ENCODE data around the gene POU2AF1. TPM values are rescaled to one million over a fixed set of nuclear protein-coding genes. Genes with fewer than 3 reads are reported as not detected.

The POU2AF1 gene
- total RNA-seq, 2 experiments from 2014 or later: 26.9 to 28.3 TPM

DNA sequence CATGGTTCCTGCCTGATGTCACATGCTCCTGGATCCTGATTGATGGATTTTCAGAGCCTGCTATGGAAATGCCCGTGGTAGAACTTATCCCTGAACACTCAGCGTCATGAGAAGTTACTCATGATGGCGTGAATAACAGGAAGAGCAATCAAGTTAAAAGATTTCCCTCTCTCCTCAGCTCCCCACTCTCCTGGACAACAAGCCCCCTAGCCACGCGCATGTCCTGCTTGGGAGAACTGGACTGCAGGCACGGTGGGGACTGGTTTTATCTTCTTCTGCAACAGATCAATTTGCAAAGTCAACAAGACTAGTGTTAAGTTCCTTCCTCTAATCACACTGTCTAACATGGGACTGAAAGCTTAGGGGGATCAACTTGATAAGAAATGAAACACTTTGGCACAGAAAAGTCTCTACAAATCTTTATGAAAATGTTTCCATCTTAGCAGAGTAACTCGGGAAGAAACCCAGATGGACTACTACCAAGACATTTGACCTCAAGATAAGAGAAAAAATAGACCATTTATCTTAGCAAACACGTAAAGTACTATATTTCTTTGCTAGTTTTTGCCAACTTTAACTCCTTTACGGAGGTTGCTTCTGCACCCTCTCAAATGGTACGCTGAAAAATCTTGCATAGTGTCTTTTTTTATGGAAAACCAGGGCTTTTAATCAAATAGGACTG lies 27.6 kb downstream of the POU2AF1 start:
- DNase-seq: no peak
- H3K27me3 Mint-ChIP-seq: peaks cover 2% of the 10 kb centered on the region
- no peak overlapping the region for H3K4me3 Mint-ChIP-seq
- no peaks in the 10 kb centered on the region for H3K4me1 Mint-ChIP-seq (ENCODE audit: low read depth)
- no peaks in the 10 kb centered on the region for H3K9me3 Mint-ChIP-seq
- intact Hi-C loops (cut with micrococcal nuclease): loop anchor here (10.0 kb wide), 1 partner anchor 67 kb away; no protein-coding TSS in a partner anchor
- H3K27ac Mint-ChIP-seq: no peak overlapping the region
- H3K36me3 Mint-ChIP-seq: no peaks in the 10 kb centered on the region
- ChIA-PET CTCF (interaction anchor here (0.9 kb wide), 1 partner anchor 77 kb away, joined by 3 read pairs; no protein-coding TSS in a partner anchor), POLR2A (no interaction called here)

DNA sequence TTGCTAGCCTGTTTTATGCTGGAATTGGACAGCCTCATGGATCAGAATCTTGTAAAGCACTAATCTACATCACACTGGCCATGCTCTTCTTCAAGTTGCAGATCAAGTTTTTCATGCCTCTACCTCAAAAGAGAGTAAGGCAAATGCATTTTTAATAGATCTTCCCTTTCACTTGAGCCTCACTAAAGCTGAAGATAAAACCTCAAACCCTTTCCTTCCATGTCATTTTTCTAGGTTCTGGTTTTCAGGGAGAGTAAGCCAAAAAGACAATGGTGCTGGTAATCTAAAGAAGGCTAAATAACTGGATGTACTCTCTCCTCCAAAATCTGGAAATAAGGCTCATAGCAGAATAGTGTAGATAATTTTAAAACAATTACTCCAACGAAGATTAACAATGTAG lies 28.3 kb downstream of the POU2AF1 start:
- Mint-ChIP-seq H3K27me3 (peaks cover 2% of the 10 kb centered on the region), H3K4me3 (no peak overlapping the region), H3K9me3 (no peaks in the 10 kb centered on the region), H3K36me3 (no peaks in the 10 kb centered on the region), H3K27ac (no peak overlapping the region), H3K4me1 (ENCODE audit: low read depth) (no peaks in the 10 kb centered on the region)
- no peak for DNase-seq
- CTCF ChIA-PET: interaction anchor here (1.2 kb wide), 1 partner anchor 78 kb away, joined by 5 read pairs; no protein-coding TSS in a partner anchor
- POLR2A ChIA-PET: no interaction called here
- intact Hi-C loops (cut with micrococcal nuclease): loop anchor here (10.0 kb wide), 1 partner anchor 66 kb away; no protein-coding TSS in a partner anchor

DNA sequence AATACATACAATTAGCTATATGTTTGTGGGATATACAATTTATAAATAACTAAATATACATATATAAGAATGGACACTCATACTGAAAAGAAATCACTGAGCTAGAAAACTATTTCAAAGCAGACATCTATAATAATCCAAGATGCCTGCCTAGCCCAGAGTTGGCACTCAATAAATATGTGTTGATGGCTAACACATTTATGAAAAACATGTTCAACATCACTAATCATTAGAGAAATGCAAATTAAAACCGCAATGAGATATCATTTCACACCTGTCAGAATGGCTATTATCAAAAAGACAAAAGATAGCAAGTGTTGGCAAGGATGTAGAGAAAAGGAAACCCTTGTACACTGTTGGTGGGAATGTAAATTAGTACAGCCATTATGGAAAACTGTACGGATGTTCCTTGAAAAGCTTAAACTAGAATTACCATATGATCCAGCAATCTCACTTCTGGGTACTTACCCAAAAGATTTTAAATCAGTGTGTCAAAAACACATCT lies 29.8 kb downstream of the POU2AF1 start:
- Mint-ChIP-seq H3K4me3 (no peak overlapping the region), H3K4me1 (ENCODE audit: low read depth) (no peaks in the 10 kb centered on the region), H3K36me3 (no peaks in the 10 kb centered on the region), H3K27me3 (peaks cover 2% of the 10 kb centered on the region), H3K9me3 (no peaks in the 10 kb centered on the region), H3K27ac (no peak overlapping the region)
- intact Hi-C loops (cut with micrococcal nuclease): no loop called here
- POLR2A ChIA-PET: no interaction called here
- CTCF ChIA-PET: interaction anchor here (1.0 to 1.8 kb wide), 3 partner anchors 32 to 98 kb away, joined by 3 to 8 read pairs (median 6); no protein-coding TSS in a partner anchor
- no peak for DNase-seq

DNA sequence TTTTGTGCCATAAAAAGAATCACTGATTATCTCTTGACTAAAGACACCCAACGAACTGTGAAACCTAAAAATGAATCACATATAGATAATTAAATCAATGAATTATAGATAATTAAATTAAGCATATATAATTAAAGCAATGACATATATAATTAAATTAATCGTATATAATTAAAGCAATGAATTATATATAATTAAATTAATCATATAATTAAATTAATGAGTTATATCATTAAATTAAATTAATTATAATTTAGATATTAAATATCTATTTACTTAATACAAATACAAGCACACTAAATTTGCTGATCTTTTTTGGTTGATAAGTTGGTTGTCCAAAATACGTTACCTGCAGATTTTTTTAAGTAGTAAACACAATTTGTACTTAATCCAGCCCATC lies 30.9 kb downstream of the POU2AF1 start:
- CTCF ChIA-PET: interaction anchor here (1.0 to 1.8 kb wide), 2 partner anchors 33 to 99 kb away, joined by 3 to 8 read pairs; no protein-coding TSS in a partner anchor
- intact Hi-C loops (cut with micrococcal nuclease): no loop called here
- no peaks in the 10 kb centered on the region for H3K4me1 Mint-ChIP-seq (ENCODE audit: low read depth)

DNA sequence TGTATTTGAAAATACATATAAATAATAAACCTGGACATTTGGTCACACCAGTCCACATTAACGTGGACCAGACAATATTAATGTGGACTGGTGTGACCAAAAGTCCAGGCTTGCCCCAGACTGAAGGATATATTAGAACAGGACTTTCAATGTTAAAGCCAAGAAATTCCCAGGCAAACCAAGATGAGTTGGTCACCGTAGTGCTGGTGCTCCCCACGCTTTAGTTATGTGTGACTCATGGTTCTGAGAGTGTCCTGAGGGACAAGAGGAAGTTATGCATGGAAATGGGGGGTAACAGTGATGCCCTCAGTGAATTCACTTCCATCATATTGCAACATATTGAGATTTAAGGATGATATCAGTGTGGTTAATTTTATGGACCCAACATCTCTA lies 31.4 kb downstream of the POU2AF1 start:
- H3K36me3 Mint-ChIP-seq: no peaks in the 10 kb centered on the region
- no peaks in the 10 kb centered on the region for H3K9me3 Mint-ChIP-seq
- ChIA-PET CTCF (no interaction called here), POLR2A (no interaction called here)
- H3K4me3 Mint-ChIP-seq: no peak overlapping the region
- no peak for DNase-seq
- H3K4me1 Mint-ChIP-seq (ENCODE audit: low read depth): no peaks in the 10 kb centered on the region
- intact Hi-C loops (cut with micrococcal nuclease): no loop called here
- H3K27me3 Mint-ChIP-seq: peaks cover 2% of the 10 kb centered on the region
- no peak overlapping the region for H3K27ac Mint-ChIP-seq

More for the DNA sequence above, 30.9 kb downstream of the POU2AF1 start:
- H3K9me3 Mint-ChIP-seq: no peaks in the 10 kb centered on the region
- H3K4me3 Mint-ChIP-seq: no peak overlapping the region
- peaks cover 2% of the 10 kb centered on the region for H3K27me3 Mint-ChIP-seq
- no peaks in the 10 kb centered on the region for H3K36me3 Mint-ChIP-seq
- POLR2A ChIA-PET: no interaction called here
- H3K27ac Mint-ChIP-seq: no peak overlapping the region
- DNase-seq: no peak

DNA sequence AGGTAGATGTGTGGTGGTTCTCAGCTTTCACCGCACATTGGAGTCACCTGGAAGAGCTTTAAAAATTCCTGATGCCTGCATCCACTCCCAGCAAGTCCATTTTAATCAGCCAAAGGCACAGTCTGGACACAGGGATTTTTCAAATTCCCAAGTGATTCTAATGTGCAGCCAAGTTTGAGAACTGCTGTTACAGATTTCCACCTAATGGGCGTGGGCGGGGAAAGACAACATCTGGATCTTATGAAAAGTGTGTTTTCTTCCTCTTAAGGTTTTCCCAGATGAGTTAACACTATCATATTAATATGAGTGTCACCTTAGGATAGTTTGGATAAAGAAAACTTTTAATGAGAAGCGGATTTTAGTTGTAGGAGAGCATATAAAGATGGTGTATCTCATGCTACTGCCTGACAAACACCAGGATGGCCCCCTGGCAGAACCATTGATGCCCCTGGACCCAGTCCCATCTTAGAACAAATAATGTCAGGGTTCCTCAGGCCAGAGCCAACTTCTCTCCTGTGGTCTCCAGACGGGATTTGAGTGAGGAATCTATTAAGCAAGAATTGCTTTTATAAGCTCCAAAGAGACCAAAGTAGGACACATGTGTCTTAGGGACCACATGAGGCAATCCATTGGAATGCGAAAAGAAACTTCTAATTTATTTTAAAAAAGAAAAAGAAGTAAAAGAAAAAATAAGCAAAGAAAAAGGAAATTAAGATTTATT lies 31.9 kb downstream of the POU2AF1 start:
- POLR2A ChIA-PET: no interaction called here
- intact Hi-C loops (cut with micrococcal nuclease): no loop called here
- no peak overlapping the region for H3K27ac Mint-ChIP-seq
- no peaks in the 10 kb centered on the region for H3K9me3 Mint-ChIP-seq
- no peak for DNase-seq
- H3K4me1 Mint-ChIP-seq (ENCODE audit: low read depth): no peaks in the 10 kb centered on the region
- CTCF ChIA-PET: interaction anchor here (1.0 kb wide), 1 partner anchor 82 kb away, joined by 3 read pairs; no protein-coding TSS in a partner anchor
- peaks cover 2% of the 10 kb centered on the region for H3K27me3 Mint-ChIP-seq
- H3K36me3 Mint-ChIP-seq: no peaks in the 10 kb centered on the region
- H3K4me3 Mint-ChIP-seq: no peak overlapping the region

DNA sequence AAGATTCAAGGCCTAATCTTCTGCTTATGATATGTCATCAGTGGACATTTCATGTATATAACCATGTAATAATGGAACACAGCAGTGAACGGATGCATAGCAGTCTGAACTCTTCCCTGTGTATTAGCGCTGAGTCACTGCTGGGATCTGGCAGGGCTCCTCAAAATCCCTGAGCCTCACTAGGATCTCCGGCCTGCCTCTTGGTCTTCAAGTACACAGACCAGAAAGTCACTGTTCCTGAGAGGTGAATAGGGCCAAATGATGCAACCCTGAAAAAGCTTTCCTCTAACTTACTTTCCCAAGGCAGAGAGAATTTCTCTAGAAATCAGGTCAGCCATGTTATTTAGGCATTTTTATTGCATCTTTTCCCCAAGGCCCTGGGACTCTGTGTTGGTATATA lies 35.0 kb downstream of the POU2AF1 start:
- CTCF ChIA-PET: no interaction called here
- intact Hi-C loops (cut with micrococcal nuclease): no loop called here

DNA sequence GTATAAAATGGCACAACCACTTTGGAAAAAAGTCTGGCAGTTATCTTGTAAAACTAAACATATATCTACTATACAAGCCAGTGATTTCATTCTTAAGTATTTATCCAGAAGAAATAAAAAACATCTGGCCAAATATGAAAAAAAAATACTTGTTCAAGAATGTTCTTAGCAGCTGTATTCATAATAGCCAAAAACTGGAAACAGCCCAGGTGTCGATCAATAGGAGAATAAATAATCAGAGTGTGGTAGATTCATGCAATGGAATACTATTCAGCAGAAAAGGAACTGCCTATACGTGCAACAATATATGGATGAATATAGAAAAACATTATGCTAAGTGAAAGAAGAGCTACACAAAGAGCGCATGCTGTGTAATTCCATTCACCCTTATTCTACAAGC lies 36.7 kb downstream of the POU2AF1 start:
- Mint-ChIP-seq H3K4me1 (ENCODE audit: low read depth) (no peaks in the 10 kb centered on the region), H3K36me3 (peaks cover 6% of the 10 kb centered on the region), H3K27me3 (no peaks in the 10 kb centered on the region), H3K4me3 (no peak overlapping the region), H3K9me3 (peaks cover 8% of the 10 kb centered on the region), H3K27ac (no peak overlapping the region)
- DNase-seq: no peak
- intact Hi-C loops (cut with micrococcal nuclease): no loop called here
- ChIA-PET POLR2A (no interaction called here), CTCF (no interaction called here)

More for the DNA sequence above, 35.0 kb downstream of the POU2AF1 start:
- H3K27me3 Mint-ChIP-seq: peaks cover 2% of the 10 kb centered on the region
- H3K4me1 Mint-ChIP-seq (ENCODE audit: low read depth): no peaks in the 10 kb centered on the region
- peaks cover 6% of the 10 kb centered on the region for H3K36me3 Mint-ChIP-seq
- H3K4me3 Mint-ChIP-seq: no peak overlapping the region
- peaks cover 8% of the 10 kb centered on the region for H3K9me3 Mint-ChIP-seq
- no peak for DNase-seq
- POLR2A ChIA-PET: no interaction called here
- H3K27ac Mint-ChIP-seq: no peak overlapping the region

DNA sequence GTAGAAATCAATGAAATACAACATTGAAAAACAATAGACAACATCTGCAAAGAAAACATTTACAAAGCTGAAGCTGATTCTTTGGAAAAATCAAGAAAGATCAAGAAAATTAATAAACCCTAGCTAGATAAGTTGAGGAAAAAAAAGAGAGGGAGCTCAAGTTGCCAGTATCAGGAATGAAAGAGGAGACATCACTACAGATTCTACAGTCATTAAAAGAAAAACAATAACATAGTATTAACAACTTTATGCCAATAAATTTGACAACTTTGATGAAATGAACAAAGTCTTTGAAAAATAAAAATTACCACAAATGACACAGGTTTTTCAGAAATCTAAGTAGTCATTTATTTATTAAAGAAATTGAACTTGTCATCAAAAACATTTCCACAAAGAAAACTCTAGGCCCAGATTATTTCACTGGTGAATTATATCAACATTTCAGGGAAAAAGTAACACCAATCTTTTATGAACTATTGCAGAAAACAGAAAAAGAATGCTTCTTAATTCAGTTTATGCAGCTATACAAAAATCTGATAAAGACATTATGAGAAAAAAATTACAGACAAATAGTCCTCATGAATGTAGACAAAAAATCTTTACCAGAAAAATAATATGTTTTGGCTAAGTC lies 39.2 kb downstream of the POU2AF1 start:
- POLR2A ChIA-PET: no interaction called here
- DNase-seq: no peak
- Mint-ChIP-seq H3K27ac (no peak overlapping the region), H3K27me3 (no peaks in the 10 kb centered on the region), H3K36me3 (peaks cover 6% of the 10 kb centered on the region), H3K4me3 (no peak overlapping the region), H3K9me3 (peaks cover 8% of the 10 kb centered on the region), H3K4me1 (ENCODE audit: low read depth) (no peaks in the 10 kb centered on the region)
- intact Hi-C loops (cut with micrococcal nuclease): no loop called here
- CTCF ChIA-PET: no interaction called here

DNA sequence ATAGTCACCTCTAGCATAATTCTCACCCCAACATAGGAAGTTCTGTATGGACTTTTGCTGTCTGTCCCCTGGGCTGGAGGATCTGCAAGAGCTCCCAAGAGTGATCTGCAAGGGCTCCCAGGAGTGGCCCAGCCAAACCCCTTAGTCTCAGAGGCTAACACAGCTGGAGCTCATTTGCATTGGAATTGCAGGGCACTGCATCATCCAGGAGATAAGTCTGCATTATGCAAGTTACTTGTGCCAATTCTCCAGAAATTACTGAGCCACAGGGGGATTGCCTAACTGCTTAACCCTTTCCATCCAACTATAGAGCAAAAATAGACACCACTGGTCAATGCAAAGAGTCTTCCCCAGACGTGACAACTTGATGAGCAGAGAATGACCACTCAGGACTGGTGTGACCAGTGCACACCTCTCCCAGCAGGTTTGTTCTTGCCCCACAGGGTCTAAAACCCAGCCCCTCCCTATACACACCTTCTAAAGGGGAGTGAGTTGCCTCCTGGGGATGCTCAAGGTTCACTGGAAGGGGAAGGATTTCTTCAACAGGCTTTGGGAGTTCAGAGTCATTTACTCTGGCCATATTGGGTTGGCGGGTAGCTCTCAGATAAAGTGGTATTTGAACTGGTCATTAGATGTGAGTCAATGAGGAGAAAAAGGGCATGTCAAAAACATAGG lies 42.4 kb downstream of the POU2AF1 start:
- no peaks in the 10 kb centered on the region for H3K4me1 Mint-ChIP-seq (ENCODE audit: low read depth)
- intact Hi-C loops (cut with micrococcal nuclease): no loop called here
- ChIA-PET POLR2A (no interaction called here), CTCF (no interaction called here)
- DNase-seq: no peak
- peaks cover 6% of the 10 kb centered on the region for H3K36me3 Mint-ChIP-seq
- H3K9me3 Mint-ChIP-seq: peaks cover 8% of the 10 kb centered on the region
- no peaks in the 10 kb centered on the region for H3K27me3 Mint-ChIP-seq
- H3K4me3 Mint-ChIP-seq: no peak overlapping the region
- H3K27ac Mint-ChIP-seq: no peak overlapping the region

DNA sequence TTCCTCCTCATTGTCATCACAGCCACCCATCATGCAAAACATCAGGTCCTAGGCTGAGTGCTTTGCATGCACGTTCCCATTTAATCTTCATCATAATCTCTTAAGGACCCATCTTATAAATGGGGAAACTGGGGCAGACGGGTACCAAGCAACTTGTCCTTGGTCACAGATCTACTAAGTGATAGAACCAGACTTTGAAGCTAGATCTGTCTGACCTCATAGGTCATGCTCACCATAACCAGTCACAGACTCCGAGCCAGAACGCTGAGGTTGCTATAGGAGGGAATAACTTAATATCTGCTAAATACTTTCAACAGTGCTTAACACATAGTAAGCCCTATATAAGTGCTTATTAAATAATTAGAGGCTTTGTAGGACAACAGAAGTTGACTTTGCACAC lies 43.0 kb downstream of the POU2AF1 start:
- Mint-ChIP-seq H3K36me3 (peaks cover 6% of the 10 kb centered on the region), H3K9me3 (peaks cover 8% of the 10 kb centered on the region), H3K4me3 (no peak overlapping the region), H3K27ac (no peak overlapping the region), H3K27me3 (no peaks in the 10 kb centered on the region), H3K4me1 (ENCODE audit: low read depth) (no peaks in the 10 kb centered on the region)
- no peak for DNase-seq
- ChIA-PET CTCF (no interaction called here), POLR2A (no interaction called here)
- intact Hi-C loops (cut with micrococcal nuclease): no loop called here

DNA sequence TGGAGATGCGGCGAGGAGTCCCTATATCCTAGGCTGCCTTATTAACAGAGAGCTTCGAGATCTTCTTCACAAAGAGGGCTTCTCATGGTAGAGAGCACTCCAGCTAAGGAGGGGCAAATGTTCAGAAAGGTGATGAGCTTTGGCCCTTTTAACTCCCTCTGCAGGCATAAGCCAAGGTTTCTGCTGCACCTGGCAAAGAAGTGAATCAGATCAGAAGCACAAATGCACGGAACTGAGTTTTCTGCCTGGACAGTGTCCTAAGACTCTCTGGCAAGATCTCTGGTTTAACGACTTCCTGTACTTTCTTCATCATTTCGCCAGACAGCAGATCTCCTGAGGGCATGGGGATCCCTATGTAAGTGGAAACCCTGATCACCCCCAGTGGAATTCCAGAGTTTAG lies 43.5 kb downstream of the POU2AF1 start:
- peaks cover 8% of the 10 kb centered on the region for H3K9me3 Mint-ChIP-seq
- H3K27ac Mint-ChIP-seq: no peak overlapping the region
- no peak overlapping the region for H3K4me3 Mint-ChIP-seq
- intact Hi-C loops (cut with micrococcal nuclease): no loop called here
- H3K36me3 Mint-ChIP-seq: peaks cover 6% of the 10 kb centered on the region
- POLR2A ChIA-PET: no interaction called here
- no peaks in the 10 kb centered on the region for H3K27me3 Mint-ChIP-seq
- H3K4me1 Mint-ChIP-seq (ENCODE audit: low read depth): no peaks in the 10 kb centered on the region
- CTCF ChIA-PET: no interaction called here
- no peak for DNase-seq
